GM23248 (cell line): ENCODE results near the gene TXLNB.

Experiments
- EZH2 ChIP-seq: fragments of 200-600 bp; sonication (generic); IDR thresholded peaks from 2 replicates; pipeline ENCODE4 v1.6.1; 2018; ENCODE audit warnings: antibody characterized with exemption, mild to moderate bottlenecking; ENCODE audit not compliant: insufficient read depth, poor library complexity, severe bottlenecking
- EZH2phosphoT487 ChIP-seq: fragments of 200-600 bp; sonication (generic); IDR thresholded peaks from 2 replicates; pipeline ENCODE4 v1.6.1; 2018; ENCODE audit warnings: antibody characterized with exemption, moderate library complexity, mild to moderate bottlenecking, low read depth; ENCODE audit not compliant: insufficient read depth

- TF ChIP-seq EZH2 (no peak), EZH2phosphoT487 (no peak)
Observed at GRCh38 chr6:139303185-139303584, 11.4 kb upstream of the TXLNB start.
